ENCODE measurements around the gene FOCAD.
"Not testable (repeated sequence)": the region's sequence is repeated elsewhere in the genome, so short reads cannot be mapped to it uniquely, and the experiment has no call there.

The FOCAD gene

GRCh38 chr9:20684035-20684874 lies at the start of gene FOCAD:
Gene FOCAD, plus strand, starts transcription at chr9:20684259. Its CDS starts 31,095 bp downstream, at chr9:20715354.
- peak; percentile 28 to 98 (median 92) for DNase-seq

GRCh38 chr9:20634895-20635294 lies 49.2 kb upstream of the FOCAD start:
- DNase-seq: no peak

- DNase-seq: no peak
Observed at GRCh38 chr9:20636888-20637440, 47.1 kb upstream of the FOCAD start.

- DNase-seq: peak in 6 of 14 donors; percentile 16 to 84 (median 26)
Observed at GRCh38 chr9:20640331-20641187, 43.5 kb upstream of the FOCAD start.

GRCh38 chr9:20642045-20642444 lies 42.0 kb upstream of the FOCAD start:
- DNase-seq: no peak

- DNase-seq: no peak
Observed at GRCh38 chr9:20643660-20644059, 40.4 kb upstream of the FOCAD start.

GRCh38 chr9:20646656-20647055 lies 37.4 kb upstream of the FOCAD start:
- DNase-seq: no peak

- DNase-seq: no peak
Observed at GRCh38 chr9:20649381-20649780, 34.7 kb upstream of the FOCAD start.

- DNase-seq: no peak
Observed at GRCh38 chr9:20650313-20650712, 33.7 kb upstream of the FOCAD start.

GRCh38 chr9:20650750-20651299 lies 33.2 kb upstream of the FOCAD start:
- no peak for DNase-seq

GRCh38 chr9:20651939-20652338 lies 32.1 kb upstream of the FOCAD start:
- no peak for DNase-seq

GRCh38 chr9:20658246-20658667 lies 25.8 kb upstream of the FOCAD start:
- not testable (repeated sequence) for DNase-seq

GRCh38 chr9:20658677-20659473 lies 25.2 kb upstream of the FOCAD start:
- peak in 1 of 14 donors; percentile 3 for DNase-seq

GRCh38 chr9:20659474-20659967 lies 24.5 kb upstream of the FOCAD start:
- DNase-seq: no peak

- no peak for DNase-seq
Observed at GRCh38 chr9:20662156-20662555, 21.9 kb upstream of the FOCAD start.

GRCh38 chr9:20663133-20663532 lies 20.9 kb upstream of the FOCAD start:
- no peak for DNase-seq

- DNase-seq: no peak
Observed at GRCh38 chr9:20664501-20664900, 19.6 kb upstream of the FOCAD start.

GRCh38 chr9:20670395-20670794 lies 13.7 kb upstream of the FOCAD start:
- DNase-seq: no peak

GRCh38 chr9:20671635-20672034 lies 12.4 kb upstream of the FOCAD start:
- DNase-seq: no peak

GRCh38 chr9:20673537-20673936 lies 10.5 kb upstream of the FOCAD start:
- not testable (repeated sequence) for DNase-seq

GRCh38 chr9:20681467-20681866 lies 2.6 kb upstream of the FOCAD start:
- no peak for DNase-seq
